ENCODE measurements around the gene FAM83F. TPM values are rescaled to one million over a fixed set of nuclear protein-coding genes. Genes with fewer than 3 reads are reported as not detected.

FAM83F gene
- total RNA-seq, 1 experiment from 2014 or later, result 21.0 TPM

GRCh38 chr22:40008726-40009291 lies 14.1 kb downstream of the FAM83F start:
- no peaks in the 10 kb centered on the region for H3K9me3 Mint-ChIP-seq (ENCODE audit: low read depth, unreplicated experiment)
- H3K36me3 Mint-ChIP-seq (ENCODE audit: insufficient read depth, unreplicated experiment), result no peaks in the 10 kb centered on the region
- H3K27me3 Mint-ChIP-seq (ENCODE audit: unreplicated experiment), result no peaks in the 10 kb centered on the region
- no peaks in the 10 kb centered on the region for H3K4me1 Mint-ChIP-seq (ENCODE audit: low read depth, unreplicated experiment)
- no peak for TF ChIP-seq CTCF (IDR thresholded peaks at IDR 0.05; ENCODE audit: unreplicated experiment)
- no peak overlapping the region for H3K27ac Mint-ChIP-seq (ENCODE audit: unreplicated experiment)
- BruUV-seq (replicated peaks), result no TSS peak
- intact Hi-C loops (cut with micrococcal nuclease; ENCODE audit: unreplicated experiment), result no loop called here
- CTCF ChIA-PET, result no interaction called here
- no peak for DNase-seq
- H3K4me3 Mint-ChIP-seq (ENCODE audit: low read depth, unreplicated experiment), result no peak overlapping the region

GRCh38 chr22:40009292-40009774 lies 14.6 kb downstream of the FAM83F start:
- no peak for DNase-seq
- no peaks in the 10 kb centered on the region for H3K36me3 Mint-ChIP-seq (ENCODE audit: insufficient read depth, unreplicated experiment)
- no TSS peak for BruUV-seq (replicated peaks)
- intact Hi-C loops (cut with micrococcal nuclease; ENCODE audit: unreplicated experiment), result no loop called here
- TF ChIP-seq CTCF (IDR thresholded peaks at IDR 0.05; ENCODE audit: unreplicated experiment), result no peak
- H3K27me3 Mint-ChIP-seq (ENCODE audit: unreplicated experiment), result no peaks in the 10 kb centered on the region
- H3K9me3 Mint-ChIP-seq (ENCODE audit: low read depth, unreplicated experiment), result no peaks in the 10 kb centered on the region
- no peak overlapping the region for H3K4me3 Mint-ChIP-seq (ENCODE audit: low read depth, unreplicated experiment)
- no peak overlapping the region for H3K27ac Mint-ChIP-seq (ENCODE audit: unreplicated experiment)
- peaks cover 4% of the 10 kb centered on the region for H3K4me1 Mint-ChIP-seq (ENCODE audit: low read depth, unreplicated experiment)
- CTCF ChIA-PET, result no interaction called here

GRCh38 chr22:40009951-40010671 lies 15.4 kb downstream of the FAM83F start:
- no peak overlapping the region for H3K4me3 Mint-ChIP-seq (ENCODE audit: low read depth, unreplicated experiment)
- H3K36me3 Mint-ChIP-seq (ENCODE audit: insufficient read depth, unreplicated experiment), result no peaks in the 10 kb centered on the region
- no peak overlapping the region for H3K27ac Mint-ChIP-seq (ENCODE audit: unreplicated experiment)
- H3K9me3 Mint-ChIP-seq (ENCODE audit: low read depth, unreplicated experiment), result no peaks in the 10 kb centered on the region
- TF ChIP-seq CTCF (IDR thresholded peaks at IDR 0.05; ENCODE audit: unreplicated experiment), result no peak
- H3K4me1 Mint-ChIP-seq (ENCODE audit: low read depth, unreplicated experiment), result peaks cover 12% of the 10 kb centered on the region
- CTCF ChIA-PET, result interaction anchor here (0.7 kb wide), 1 partner anchor 184 kb away, joined by 5 read pairs; no protein-coding TSS in a partner anchor
- intact Hi-C loops (cut with micrococcal nuclease; ENCODE audit: unreplicated experiment), result no loop called here
- H3K27me3 Mint-ChIP-seq (ENCODE audit: unreplicated experiment), result no peaks in the 10 kb centered on the region
- DNase-seq, result no peak
- BruUV-seq (replicated peaks), result no TSS peak

- BruUV-seq (replicated peaks), result no TSS peak
- TF ChIP-seq CTCF (IDR thresholded peaks at IDR 0.05; ENCODE audit: unreplicated experiment), result no peak
- no peaks in the 10 kb centered on the region for H3K36me3 Mint-ChIP-seq (ENCODE audit: insufficient read depth, unreplicated experiment)
- H3K4me3 Mint-ChIP-seq (ENCODE audit: low read depth, unreplicated experiment), result no peak overlapping the region
- intact Hi-C loops (cut with micrococcal nuclease; ENCODE audit: unreplicated experiment), result no loop called here
- CTCF ChIA-PET, result no interaction called here
- no peak overlapping the region for H3K27ac Mint-ChIP-seq (ENCODE audit: unreplicated experiment)
- peaks cover 18% of the 10 kb centered on the region for H3K4me1 Mint-ChIP-seq (ENCODE audit: low read depth, unreplicated experiment)
- no peak for DNase-seq
- H3K9me3 Mint-ChIP-seq (ENCODE audit: low read depth, unreplicated experiment), result no peaks in the 10 kb centered on the region
- H3K27me3 Mint-ChIP-seq (ENCODE audit: unreplicated experiment), result no peaks in the 10 kb centered on the region
Measured at GRCh38 chr22:40010746-40011145, 16.0 kb downstream of the FAM83F start.

Data from Calu3 (cell line).